ENCODE results near the gene MAN2B1.
"Not testable (repeated sequence)": the region's sequence is repeated elsewhere in the genome, so short reads cannot be mapped to it uniquely, and the experiment has no call there.

The MAN2B1 gene

GRCh38 chr19:12666265-12667048 is at the start of gene MAN2B1, which contains the start of gene WDR83:
TSS of gene MAN2B1 (minus strand) at chr19:12666742. CDS start at chr19:12666701, 41 bp downstream.
TSS of gene WDR83 (plus strand) at chr19:12666807. CDS start at chr19:12669791, 2,984 bp downstream.
- DNase-seq, result peak; percentile 63

GRCh38 chr19:12715929-12716328 is 49.4 kb upstream of the MAN2B1 start:
- DNase-seq, result no peak

DNA sequence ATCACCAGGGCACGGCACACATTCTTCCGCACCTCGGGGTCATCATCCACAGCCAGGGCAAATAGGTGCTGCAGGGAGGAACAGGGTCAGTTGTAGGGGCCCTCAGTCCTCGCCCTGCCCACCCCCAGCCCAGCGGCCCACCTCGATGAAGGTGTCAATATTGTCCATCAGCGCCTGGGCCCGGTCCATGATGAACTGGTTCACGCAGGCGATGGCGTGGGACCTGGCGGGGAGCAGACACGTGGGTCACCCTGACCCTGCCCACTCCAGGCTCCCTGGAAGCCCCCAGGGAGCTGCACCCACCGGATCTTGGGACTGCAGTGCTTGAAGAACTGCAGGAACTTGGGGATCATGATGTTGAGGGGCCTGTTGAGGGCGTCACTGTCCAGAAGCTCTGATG is 48.6 kb upstream of the MAN2B1 start:
- no peak for DNase-seq

- not testable (repeated sequence) for DNase-seq
These were observed 46.8 kb upstream of the MAN2B1 start for GRCh38 chr19:12713304-12713703.

- DNase-seq, result not testable (repeated sequence)
These were observed 45.5 kb upstream of the MAN2B1 start for GRCh38 chr19:12712077-12712476.

- DNase-seq, result no peak
These were observed 44.6 kb upstream of the MAN2B1 start for GRCh38 chr19:12711187-12711586.

DNA sequence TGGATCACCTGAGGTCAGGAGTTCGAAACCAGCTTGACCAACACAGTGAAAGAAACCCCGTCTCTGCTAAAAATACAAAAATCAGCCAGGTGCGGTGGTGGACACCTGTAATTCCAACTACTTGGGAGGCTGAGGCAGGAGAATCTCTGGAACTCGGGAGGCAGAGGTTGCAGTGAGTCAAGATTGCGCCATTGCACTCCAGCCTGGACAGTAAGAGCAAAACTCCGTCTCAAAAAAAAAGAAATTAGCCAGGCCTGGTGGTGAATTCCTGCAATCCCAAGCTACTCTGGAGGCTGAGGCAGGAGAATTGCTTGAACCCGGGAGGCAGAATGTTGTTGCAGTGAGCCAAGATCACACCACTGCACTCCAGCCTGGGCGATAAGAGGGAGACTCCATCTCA is 42.1 kb upstream of the MAN2B1 start:
- no peak for DNase-seq

- DNase-seq, result no peak
These were observed 39.8 kb upstream of the MAN2B1 start for GRCh38 chr19:12706332-12706718.

- no peak for DNase-seq
These were observed 39.3 kb upstream of the MAN2B1 start for GRCh38 chr19:12705654-12706331.

- no peak for DNase-seq
These were observed 38.6 kb upstream of the MAN2B1 start for GRCh38 chr19:12705169-12705568.

- no peak for DNase-seq
These were observed 36.5 kb upstream of the MAN2B1 start for GRCh38 chr19:12703046-12703445.

GRCh38 chr19:12701596-12702282 is 35.2 kb upstream of the MAN2B1 start:
- no peak for DNase-seq

- no peak for DNase-seq
These were observed 31.6 kb upstream of the MAN2B1 start for GRCh38 chr19:12698138-12698537.

- DNase-seq, result not testable (repeated sequence)
These were observed 30.9 kb upstream of the MAN2B1 start for GRCh38 chr19:12697425-12697824.

- DNase-seq, result peak; percentile 97
These were observed 30.1 kb upstream of the MAN2B1 start, which contains the start of gene FBXW9 for GRCh38 chr19:12696366-12697335. TSS of gene FBXW9 (minus strand) at chr19:12696631. CDS start at chr19:12696581, 50 bp downstream.

- no peak for DNase-seq
These were observed 29.4 kb upstream of the MAN2B1 start for GRCh38 chr19:12695997-12696365.

DNA sequence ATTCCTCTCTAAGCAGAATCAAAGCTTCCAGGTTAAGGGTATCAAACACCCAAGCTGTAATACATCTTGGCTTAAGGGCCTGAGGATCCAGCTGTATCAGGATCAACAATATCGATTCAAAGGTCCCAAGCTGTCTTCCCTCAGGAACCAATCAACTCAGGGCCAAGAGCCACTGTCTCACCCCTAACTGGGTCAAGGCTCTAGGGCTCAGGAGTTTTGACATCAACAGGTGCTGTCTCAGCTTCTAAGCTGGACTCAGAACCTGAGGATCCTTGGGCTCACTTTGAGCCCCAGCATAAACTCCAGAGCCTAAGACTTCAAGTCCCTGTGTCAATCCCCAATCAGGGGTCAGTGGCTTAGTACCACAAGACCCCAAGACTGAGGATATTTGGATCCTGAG is 29.0 kb upstream of the MAN2B1 start:
- no peak for DNase-seq

- no peak for DNase-seq
These were observed 28.6 kb upstream of the MAN2B1 start for GRCh38 chr19:12695096-12695495.

GRCh38 chr19:12694641-12695040 is 28.1 kb upstream of the MAN2B1 start:
- no peak for DNase-seq

- DNase-seq, result no peak
These were observed 26.4 kb upstream of the MAN2B1 start for GRCh38 chr19:12692960-12693359.

DNA sequence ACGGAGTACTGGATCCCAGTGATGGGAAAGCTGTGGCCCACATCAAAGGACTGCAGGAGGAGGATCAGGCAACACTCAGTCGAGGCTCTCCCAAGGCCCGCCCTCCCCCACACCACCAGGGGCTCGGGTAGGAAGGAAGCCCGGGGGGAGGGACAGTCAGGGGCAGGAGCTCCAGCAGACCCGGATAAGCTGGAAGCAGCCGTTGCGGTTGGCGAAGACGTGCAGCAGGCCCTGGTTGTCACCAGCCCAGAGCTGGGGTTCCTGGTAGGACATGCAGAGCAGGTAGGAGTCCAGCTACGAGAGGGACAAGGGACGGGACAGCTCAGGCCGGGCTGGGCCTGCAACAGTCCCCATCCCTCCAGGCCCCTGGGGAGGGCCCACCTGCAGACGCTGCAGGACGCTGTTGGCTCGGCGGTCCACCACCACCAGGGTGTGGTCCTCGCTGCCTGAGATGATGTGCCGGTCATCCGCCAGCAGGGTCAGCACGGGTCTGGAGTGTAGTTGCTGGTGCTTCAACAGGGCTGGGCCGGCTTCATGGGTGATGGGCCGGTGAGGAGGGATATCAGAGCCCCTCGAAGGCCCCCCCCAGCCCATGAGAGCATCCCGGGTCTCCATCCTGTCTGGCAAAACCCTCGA is 23.2 kb upstream of the MAN2B1 start:
- DNase-seq, result no peak

DNA sequence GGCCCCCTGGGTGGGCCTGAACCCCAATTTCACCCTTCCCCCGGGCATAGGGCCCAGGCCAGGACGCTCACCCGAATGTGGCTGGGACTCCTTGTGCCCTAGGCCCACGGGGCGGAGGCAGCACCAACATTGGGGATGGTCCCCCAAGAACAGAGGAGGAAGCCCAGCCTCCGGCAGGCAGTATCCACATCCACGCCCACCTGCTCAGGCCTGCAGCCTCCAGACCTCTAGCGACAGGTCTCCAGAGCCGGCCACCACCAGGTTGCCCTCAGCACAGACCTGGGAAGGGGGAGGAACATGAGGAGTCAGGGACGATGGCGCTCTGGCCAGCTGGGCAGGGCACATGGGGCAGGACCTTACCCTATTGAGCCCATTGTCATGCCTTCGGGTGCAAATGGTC is 22.5 kb upstream of the MAN2B1 start:
- DNase-seq, result no peak

Measured in activated CD4-positive, alpha-beta T cell treated with anti-CD3 and anti-CD28 coated beads for 1 hour (primary cell).